Measurements from ENCODE around the gene RPL36AL. TPM values are rescaled to one million over a fixed set of nuclear protein-coding genes. Genes with fewer than 3 reads are reported as not detected.
"Not testable (repeated sequence)": the region's sequence is repeated elsewhere in the genome, so short reads cannot be mapped to it uniquely, and the experiment has no call there.

Gene RPL36AL
- polyA plus RNA-seq, 1 donor from 2014 or later, result 504 TPM

DNA sequence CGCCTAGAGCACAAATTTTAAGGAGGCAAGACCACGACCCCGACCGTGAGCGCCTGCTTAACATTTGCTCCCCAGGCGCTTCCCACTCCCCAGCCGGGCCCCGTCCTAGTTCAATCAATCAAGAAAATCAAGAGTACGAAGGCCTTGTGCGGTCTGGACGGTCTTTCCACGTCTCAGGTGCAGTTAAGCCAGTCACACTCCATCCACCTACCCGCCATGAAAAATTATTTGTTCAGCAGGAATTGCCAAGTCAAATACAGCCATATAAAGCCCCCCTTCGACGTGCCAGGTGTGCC lies 22.3 kb downstream of the RPL36AL start:
- Mint-ChIP-seq H3K27ac (peak overlapping the region; percentile 96 to 100 (median 96)), H3K36me3 (no peaks in the 10 kb centered on the region), H3K4me3 (peak overlapping the region; percentile 96 to 99 (median 96)), H3K9me3 (no peaks in the 10 kb centered on the region), H3K4me1 (peaks cover 28 to 50% (median 35%) of the 10 kb centered on the region in 3 donors), H3K27me3 (no peaks in the 10 kb centered on the region)

GRCh38 chr14:49594347-49595091 lies 25.9 kb downstream of the RPL36AL start:
- Mint-ChIP-seq H3K27ac (peak overlapping the region; percentile 94 to 96 (median 95)), H3K36me3 (no peaks in the 10 kb centered on the region), H3K4me1 (peaks cover 25 to 52% (median 33%) of the 10 kb centered on the region in 3 donors), H3K4me3 (peak overlapping the region; percentile 44 to 84 (median 60)), H3K27me3 (no peaks in the 10 kb centered on the region), H3K9me3 (no peaks in the 10 kb centered on the region)

GRCh38 chr14:49593016-49593415 lies 27.4 kb downstream of the RPL36AL start:
- Mint-ChIP-seq H3K4me1 (peaks cover 25 to 39% (median 34%) of the 10 kb centered on the region in 3 donors), H3K4me3 (peak overlapping the region; percentile 14 to 87 (median 66)), H3K27ac (peak overlapping the region in 2 of 3 donors; percentile 94 to 96), H3K36me3 (no peaks in the 10 kb centered on the region), H3K9me3 (no peaks in the 10 kb centered on the region), H3K27me3 (no peaks in the 10 kb centered on the region)

- peak overlapping the region in 2 of 3 donors; percentile 43 to 61 for H3K27ac Mint-ChIP-seq
- peaks cover 18 to 29% (median 26%) of the 10 kb centered on the region in 3 donors for H3K4me1 Mint-ChIP-seq
- no peaks in the 10 kb centered on the region for H3K27me3 Mint-ChIP-seq
- H3K9me3 Mint-ChIP-seq, result peaks cover 0 to 3% (median 0%) of the 10 kb centered on the region in 3 donors
- H3K4me3 Mint-ChIP-seq, result peak overlapping the region in 1 of 4 donors; percentile 50
- peaks cover 2% of the 10 kb centered on the region for H3K36me3 Mint-ChIP-seq
Measured at GRCh38 chr14:49589387-49589786, 31.0 kb downstream of the RPL36AL start.

- Mint-ChIP-seq H3K4me3 (peak overlapping the region; percentile 95 to 99 (median 98)), H3K9me3 (peaks cover 0 to 3% (median 0%) of the 10 kb centered on the region in 3 donors), H3K27ac (peak overlapping the region; percentile 98 to 100 (median 99)), H3K4me1 (peaks cover 29 to 35% (median 34%) of the 10 kb centered on the region in 3 donors), H3K27me3 (no peaks in the 10 kb centered on the region), H3K36me3 (peaks cover 10% of the 10 kb centered on the region)
Measured at GRCh38 chr14:49586673-49587460, 33.6 kb downstream of the RPL36AL start.

DNA sequence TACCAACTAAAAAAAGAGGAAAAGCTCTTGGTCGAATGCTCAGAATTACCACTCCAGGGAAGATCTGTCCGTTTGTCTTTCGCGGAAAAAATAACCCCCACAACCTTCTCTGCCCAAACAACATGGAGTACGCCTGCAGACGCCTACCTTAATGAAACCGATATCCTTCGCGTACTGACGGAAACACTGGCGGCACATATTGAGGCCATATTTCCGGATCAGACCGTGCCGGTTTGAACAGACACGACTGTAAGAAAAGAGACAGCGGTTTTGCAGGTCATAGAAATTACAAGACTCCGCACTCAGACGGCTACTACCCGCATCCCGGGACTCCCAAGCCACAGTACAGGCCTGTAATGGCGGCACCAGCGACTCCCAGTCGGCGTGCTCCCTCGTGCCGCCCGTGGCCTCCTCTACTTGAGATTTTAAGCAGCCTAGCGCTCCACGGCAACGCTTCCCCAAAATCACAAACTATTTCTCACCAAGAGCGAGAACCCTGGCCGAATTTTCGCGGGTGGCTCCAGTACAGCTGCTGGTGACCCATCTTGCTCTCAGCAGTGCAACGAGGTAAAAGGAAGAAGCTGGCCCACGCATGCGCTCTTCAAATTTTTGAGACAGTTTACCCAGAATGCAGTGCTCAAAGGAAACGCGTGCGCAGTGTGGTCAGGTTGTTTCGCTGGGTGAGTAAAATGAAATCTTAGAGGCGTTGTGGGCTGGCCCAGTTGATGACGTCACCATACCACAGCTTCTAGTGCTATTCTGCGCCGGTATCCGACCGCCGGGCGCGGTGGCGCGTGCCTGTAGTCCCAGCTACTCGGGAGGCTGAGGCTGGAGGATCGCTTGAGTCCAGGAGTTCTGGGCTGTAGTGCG lies 34.4 kb downstream of the RPL36AL start, which contains the start of gene RPS29:
Gene RPS29 (minus strand): TSS at position 578 of the 870 bp plus-strand sequence. CDS start 34 bp downstream, at position 544.
- Mint-ChIP-seq H3K27me3 (no peaks in the 10 kb centered on the region), H3K27ac (peak within 1 kb of the TSS; percentile 98 to 100 (median 99)), H3K36me3 (peaks cover 10% of the 10 kb centered on the region), H3K9me3 (peaks cover 0 to 3% (median 0%) of the 10 kb centered on the region in 3 donors), H3K4me1 (peaks cover 34 to 38% (median 36%) of the 10 kb centered on the region in 3 donors), H3K4me3 (peak within 1 kb of the TSS; percentile 95 to 99 (median 98))

GRCh38 chr14:49584981-49585640 lies 35.3 kb downstream of the RPL36AL start:
- Mint-ChIP-seq H3K36me3 (peaks cover 11% of the 10 kb centered on the region), H3K4me1 (peaks cover 36 to 39% (median 38%) of the 10 kb centered on the region in 3 donors), H3K4me3 (peak overlapping the region; percentile 95 to 99 (median 98)), H3K27ac (peak overlapping the region; percentile 98 to 100 (median 99))
- H3K27me3 Mint-ChIP-seq, H3K9me3 Mint-ChIP-seq: not testable (repeated sequence)

- peak overlapping the region; percentile 95 to 99 (median 98) for H3K4me3 Mint-ChIP-seq
- peaks cover 0 to 3% (median 0%) of the 10 kb centered on the region in 3 donors for H3K9me3 Mint-ChIP-seq
- peaks cover 16% of the 10 kb centered on the region for H3K36me3 Mint-ChIP-seq
- peak overlapping the region; percentile 98 to 100 (median 99) for H3K27ac Mint-ChIP-seq
- H3K27me3 Mint-ChIP-seq, result no peaks in the 10 kb centered on the region
- peaks cover 34 to 41% (median 37%) of the 10 kb centered on the region in 3 donors for H3K4me1 Mint-ChIP-seq
Measured at GRCh38 chr14:49584058-49584457, 36.4 kb downstream of the RPL36AL start.

- H3K4me3 Mint-ChIP-seq, result peak overlapping the region; percentile 95 to 99 (median 98)
- peaks cover 34 to 41% (median 37%) of the 10 kb centered on the region in 3 donors for H3K4me1 Mint-ChIP-seq
- H3K27ac Mint-ChIP-seq, result peak overlapping the region; percentile 98 to 100 (median 99)
- peaks cover 0 to 3% (median 0%) of the 10 kb centered on the region in 3 donors for H3K9me3 Mint-ChIP-seq
- H3K36me3 Mint-ChIP-seq, result peaks cover 16% of the 10 kb centered on the region
- no peaks in the 10 kb centered on the region for H3K27me3 Mint-ChIP-seq
Measured at GRCh38 chr14:49583629-49584028, 36.8 kb downstream of the RPL36AL start.

DNA sequence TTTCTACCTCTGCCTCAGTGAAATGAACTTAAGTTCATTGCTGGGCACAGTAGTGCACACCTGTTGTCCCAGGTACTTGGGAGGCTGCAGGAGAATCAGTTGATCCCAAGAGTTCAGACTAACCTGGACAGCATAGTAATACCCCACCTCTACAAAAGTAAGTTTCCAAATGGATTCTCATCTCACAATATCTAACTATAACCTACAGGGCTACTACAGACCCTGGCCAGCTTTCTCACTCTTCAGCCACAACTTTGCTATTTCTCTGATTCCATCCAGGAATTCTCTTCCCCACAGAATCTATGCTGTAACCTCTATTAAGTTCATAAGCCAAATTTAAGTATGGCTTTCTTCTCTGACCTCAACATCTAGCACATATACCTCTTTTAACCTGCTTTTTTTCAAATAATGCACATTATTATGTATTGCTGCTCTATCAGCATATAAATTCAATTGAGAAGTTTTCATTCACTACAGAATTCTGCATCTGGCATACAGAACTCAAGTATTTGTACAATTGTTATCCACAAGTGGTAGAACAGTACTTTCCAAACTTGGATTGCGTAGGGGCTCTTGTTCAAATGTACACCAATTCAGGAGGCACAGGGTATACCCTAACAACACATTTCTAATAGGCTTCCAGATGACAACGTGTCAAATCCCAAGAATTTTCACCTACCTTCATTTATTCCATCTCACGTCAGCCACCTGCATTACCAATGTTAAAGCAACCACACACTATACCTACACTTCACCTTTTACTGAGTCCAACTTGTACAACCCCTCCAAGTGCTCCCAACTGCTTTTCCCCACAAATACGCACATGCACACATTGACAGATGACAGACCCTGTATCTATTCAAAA lies 38.1 kb downstream of the RPL36AL start:
- H3K4me1 Mint-ChIP-seq, result peaks cover 37 to 39% (median 39%) of the 10 kb centered on the region in 3 donors
- peak overlapping the region; percentile 18 to 63 (median 33) for H3K4me3 Mint-ChIP-seq
- H3K27ac Mint-ChIP-seq, result peak overlapping the region; percentile 1 to 100 (median 98)
- peaks cover 20% of the 10 kb centered on the region for H3K36me3 Mint-ChIP-seq
- peaks cover 0 to 3% (median 0%) of the 10 kb centered on the region in 3 donors for H3K9me3 Mint-ChIP-seq
- H3K27me3 Mint-ChIP-seq, result no peaks in the 10 kb centered on the region

GRCh38 chr14:49581209-49582112 lies 39.0 kb downstream of the RPL36AL start:
- H3K27ac Mint-ChIP-seq, result peak overlapping the region in 1 of 3 donors; percentile 98
- peak overlapping the region in 2 of 4 donors; percentile 55 to 63 for H3K4me3 Mint-ChIP-seq
- peaks cover 31 to 35% (median 33%) of the 10 kb centered on the region in 3 donors for H3K4me1 Mint-ChIP-seq

DNA sequence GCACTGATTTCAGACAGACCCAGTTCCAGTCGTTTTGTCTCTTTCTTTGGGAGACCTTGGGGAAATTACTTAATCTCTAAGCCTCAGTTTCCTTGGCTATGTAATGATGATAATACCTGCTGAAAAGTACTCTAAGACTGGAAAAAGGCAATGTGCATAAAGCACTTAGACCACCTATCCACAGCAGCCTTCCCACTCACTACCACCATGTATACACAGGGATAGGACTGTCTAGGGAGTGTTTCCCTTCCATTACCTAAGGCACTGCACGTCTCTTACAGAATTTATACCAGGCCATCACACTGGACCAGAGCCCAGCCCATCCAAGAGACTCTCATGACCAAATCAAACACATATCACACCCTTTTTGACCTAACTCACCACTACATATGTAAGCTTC lies 40.6 kb downstream of the RPL36AL start:
- H3K27me3 Mint-ChIP-seq, result no peaks in the 10 kb centered on the region
- no peaks in the 10 kb centered on the region for H3K9me3 Mint-ChIP-seq
- H3K4me1 Mint-ChIP-seq, result peaks cover 21 to 32% (median 30%) of the 10 kb centered on the region in 3 donors
- H3K36me3 Mint-ChIP-seq, result peaks cover 18% of the 10 kb centered on the region
- no peak overlapping the region for H3K27ac Mint-ChIP-seq
- peak overlapping the region in 1 of 4 donors; percentile 4 for H3K4me3 Mint-ChIP-seq

More at GRCh38 chr14:49581209-49582112, 39.0 kb downstream of the RPL36AL start:
- no peaks in the 10 kb centered on the region for H3K27me3 Mint-ChIP-seq
- H3K36me3 Mint-ChIP-seq, result peaks cover 20% of the 10 kb centered on the region
- H3K9me3 Mint-ChIP-seq, result peaks cover 0 to 3% (median 0%) of the 10 kb centered on the region in 3 donors

Data from IgD-negative memory B cell (primary cell).